Natural killer cell treated with Interleukin-12 subunit alpha and Interleukin-12 subunit beta and Interleukin-15 and Interleukin-18, amount 100 ng/mL, for 72 hours (primary cell): ENCODE measurements around the gene GRAMD2B. TPM values are rescaled to one million over a fixed set of nuclear protein-coding genes. Genes with fewer than 3 reads are reported as not detected.

Experiments used
- ATAC-seq, 2 donors: fragments of 150-1000 bp; cut with Tn5 transposase in 1 of 2; sonication (Bioruptor Pico), chemical (Tn5 transposase) in 1 of 2; 2 replicates each; pipeline ENCODE4 v1.10.0; 2021
- DNase-seq: peaks from one replicate; pipeline ENCODE4 v3.0.0; 2022; ENCODE audit warnings: low spot score
- H3K27ac Mint-ChIP-seq, 2 donors: 1 replicate in 1 of 2; 2 replicates in 1 of 2; pipeline ENCODE4 v1.8.0; 2022; ENCODE audit warnings: mixed read lengths in 2 of 2, mild to moderate bottlenecking in 1 of 2, moderate library complexity in 1 of 2
- H3K27me3 Mint-ChIP-seq, 2 donors: 1 replicate in 1 of 2; 2 replicates in 1 of 2; pipeline ENCODE4 v1.8.0; 2022; ENCODE audit warnings: mixed read lengths in 2 of 2
- H3K36me3 Mint-ChIP-seq: one replicate; pipeline ENCODE4 v1.8.0; 2022; ENCODE audit warnings: mixed read lengths
- H3K4me1 Mint-ChIP-seq, 2 donors: 1 replicate in 1 of 2; 2 replicates in 1 of 2; pipeline ENCODE4 v1.8.0; 2022; ENCODE audit warnings: low read depth in 2 of 2, mixed read lengths in 2 of 2, mild to moderate bottlenecking in 1 of 2
- H3K4me3 Mint-ChIP-seq: one replicate; pipeline ENCODE4 v1.8.0; 2022; ENCODE audit warnings: mixed read lengths
- H3K9me3 Mint-ChIP-seq: 2 replicates; pipeline ENCODE4 v1.8.0; 2022; ENCODE audit warnings: mixed read lengths
- total RNA-seq, 2 donors: library from RNA; stranded (reverse); gene quantifications; one replicate each; pipeline ENCODE4 v1.2.3, GENCODE V29; 2022

Gene GRAMD2B
- total RNA-seq, 2 donors from 2014 or later, result 8.2 to 10.6 TPM

- no peaks in the 10 kb centered on the region for H3K9me3 Mint-ChIP-seq
- H3K27me3 Mint-ChIP-seq, result no peaks in the 10 kb centered on the region
- no peaks in the 10 kb centered on the region for H3K36me3 Mint-ChIP-seq
- H3K4me3 Mint-ChIP-seq, result peak overlapping the region; percentile 44
- H3K4me1 Mint-ChIP-seq, result peaks cover 37 to 65% of the 10 kb centered on the region in 2 donors
- ATAC-seq, result peak; percentile 41 to 63
- peak overlapping the region; percentile 49 to 76 for H3K27ac Mint-ChIP-seq
- DNase-seq, result no peak
Observed at GRCh38 chr5:126446498-126447224, 23.5 kb downstream of the GRAMD2B start.

DNA sequence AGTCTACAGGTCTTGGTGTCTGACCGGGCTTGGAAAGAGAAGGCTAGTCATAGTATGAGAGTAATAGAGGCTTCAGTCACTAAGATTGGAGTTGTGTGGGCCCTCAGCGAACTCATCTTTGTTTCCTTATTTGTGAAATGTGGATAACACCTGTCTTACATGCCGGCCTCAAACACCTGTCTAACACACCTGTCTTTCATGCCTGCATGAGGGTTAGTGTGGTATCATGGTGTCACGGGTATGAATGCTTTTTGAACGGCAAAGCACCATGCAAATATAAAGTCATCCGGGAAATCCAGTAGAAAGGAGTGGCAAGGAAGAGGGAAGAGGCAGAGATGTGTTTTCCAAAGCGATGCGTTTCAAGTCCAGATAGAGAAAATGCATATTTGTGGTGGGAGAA is 25.5 kb downstream of the GRAMD2B start:
- peak overlapping the region; percentile 28 for H3K4me3 Mint-ChIP-seq
- DNase-seq (no peak), ATAC-seq (no peak)
- H3K9me3 Mint-ChIP-seq, result no peaks in the 10 kb centered on the region
- H3K27me3 Mint-ChIP-seq, result no peaks in the 10 kb centered on the region
- no peaks in the 10 kb centered on the region for H3K36me3 Mint-ChIP-seq
- peak overlapping the region; percentile 62 to 97 for H3K27ac Mint-ChIP-seq
- peaks cover 39 to 64% of the 10 kb centered on the region in 2 donors for H3K4me1 Mint-ChIP-seq

GRCh38 chr5:126449751-126450271 is 26.6 kb downstream of the GRAMD2B start:
- ATAC-seq, result peak; percentile 96 to 97
- H3K36me3 Mint-ChIP-seq, result peaks cover under 1% of the 10 kb centered on the region
- peak overlapping the region; percentile 93 for H3K4me3 Mint-ChIP-seq
- peak overlapping the region; percentile 97 to 99 for H3K27ac Mint-ChIP-seq
- DNase-seq, result no peak
- H3K27me3 Mint-ChIP-seq, result no peaks in the 10 kb centered on the region
- H3K4me1 Mint-ChIP-seq, result peaks cover 35 to 56% of the 10 kb centered on the region in 2 donors
- no peaks in the 10 kb centered on the region for H3K9me3 Mint-ChIP-seq

DNA sequence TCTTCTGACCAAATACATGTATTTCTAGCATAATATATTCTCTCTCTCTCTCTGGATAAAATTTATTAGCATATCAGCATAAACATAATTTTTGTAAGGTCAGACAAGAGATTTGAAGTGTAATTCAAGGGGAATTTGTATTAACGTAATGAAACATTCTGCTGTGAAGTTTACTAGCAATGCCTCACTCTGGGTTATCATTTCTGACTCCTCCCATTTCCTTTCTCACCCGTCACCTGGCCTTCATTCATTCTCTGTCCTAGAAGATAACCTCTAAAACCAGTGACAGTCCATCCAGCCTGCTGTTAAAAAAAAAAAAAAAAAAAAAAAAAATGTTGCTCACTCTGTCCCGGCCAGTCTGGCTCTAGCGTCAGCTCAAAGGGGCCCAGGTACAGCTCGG is 27.1 kb downstream of the GRAMD2B start:
- Mint-ChIP-seq H3K36me3 (peaks cover 6% of the 10 kb centered on the region), H3K4me1 (peaks cover 35 to 55% of the 10 kb centered on the region in 2 donors)

GRCh38 chr5:126450907-126451306 is 27.7 kb downstream of the GRAMD2B start:
- ATAC-seq (no peak), DNase-seq (no peak)
- H3K4me1 Mint-ChIP-seq, result peaks cover 35 to 50% of the 10 kb centered on the region in 2 donors
- no peaks in the 10 kb centered on the region for H3K27me3 Mint-ChIP-seq
- H3K4me3 Mint-ChIP-seq, result peak overlapping the region; percentile 93
- peak overlapping the region; percentile 97 to 99 for H3K27ac Mint-ChIP-seq
- H3K9me3 Mint-ChIP-seq, result no peaks in the 10 kb centered on the region
- peaks cover 6% of the 10 kb centered on the region for H3K36me3 Mint-ChIP-seq

More for the DNA sequence above, 27.1 kb downstream of the GRAMD2B start:
- Mint-ChIP-seq H3K4me3 (peak overlapping the region; percentile 93), H3K9me3 (no peaks in the 10 kb centered on the region), H3K27me3 (no peaks in the 10 kb centered on the region), H3K27ac (peak overlapping the region; percentile 97 to 99)
- ATAC-seq (peak; percentile 66 to 69), DNase-seq (no peak)

GRCh38 chr5:126452477-126452876 is 29.3 kb downstream of the GRAMD2B start:
- H3K27ac Mint-ChIP-seq, result no peak overlapping the region
- H3K27me3 Mint-ChIP-seq, result no peaks in the 10 kb centered on the region
- H3K4me3 Mint-ChIP-seq, result no peak overlapping the region
- H3K9me3 Mint-ChIP-seq, result no peaks in the 10 kb centered on the region
- DNase-seq, result no peak
- ATAC-seq, result no peak
- peaks cover 35 to 39% of the 10 kb centered on the region in 2 donors for H3K4me1 Mint-ChIP-seq
- peaks cover 6% of the 10 kb centered on the region for H3K36me3 Mint-ChIP-seq

DNA sequence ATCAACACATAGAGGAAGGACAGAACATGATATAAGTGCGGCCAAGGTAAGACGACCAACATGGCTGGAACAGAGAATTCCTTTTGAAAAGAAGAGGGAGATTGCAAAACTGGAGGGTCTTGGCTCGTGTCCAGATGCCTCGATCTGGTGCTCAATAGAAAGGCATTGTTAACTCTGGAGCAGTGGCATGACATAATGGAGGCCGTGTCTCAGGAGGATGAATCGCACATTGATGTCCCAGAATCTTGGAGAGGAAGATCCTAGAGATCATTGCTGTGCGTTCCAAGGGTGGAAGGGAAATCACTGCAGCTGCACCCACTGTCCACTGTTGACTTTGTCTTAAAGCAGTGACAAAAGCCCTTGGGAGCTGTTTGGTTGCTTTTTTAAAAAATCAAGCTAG is 30.9 kb downstream of the GRAMD2B start:
- DNase-seq, result no peak
- H3K4me3 Mint-ChIP-seq, result no peak overlapping the region
- ATAC-seq, result no peak
- no peaks in the 10 kb centered on the region for H3K9me3 Mint-ChIP-seq
- peaks cover 29 to 30% of the 10 kb centered on the region in 2 donors for H3K4me1 Mint-ChIP-seq
- no peak overlapping the region for H3K27ac Mint-ChIP-seq
- no peaks in the 10 kb centered on the region for H3K27me3 Mint-ChIP-seq
- peaks cover 6% of the 10 kb centered on the region for H3K36me3 Mint-ChIP-seq

DNA sequence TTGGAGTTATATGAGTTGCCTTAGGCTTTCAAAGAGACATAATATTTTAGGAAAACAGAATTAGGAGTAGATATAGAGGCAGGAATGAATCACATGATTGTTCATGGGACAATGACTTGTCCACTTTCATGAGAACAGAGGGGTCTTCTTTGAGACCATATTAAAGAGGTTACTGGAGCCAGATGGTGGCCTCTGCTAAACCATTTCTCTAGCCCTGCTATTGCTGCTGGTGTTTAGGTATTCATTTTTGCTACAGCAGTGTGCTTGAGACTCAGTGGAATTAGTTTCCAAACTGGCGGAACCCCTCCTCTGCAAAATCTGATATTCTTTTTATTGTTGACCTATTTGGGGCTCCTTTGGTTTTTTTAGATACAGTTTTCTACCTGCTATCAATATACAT is 31.3 kb downstream of the GRAMD2B start:
- Mint-ChIP-seq H3K4me1 (peaks cover 27 to 28% of the 10 kb centered on the region in 2 donors), H3K4me3 (no peak overlapping the region), H3K9me3 (no peaks in the 10 kb centered on the region), H3K27ac (no peak overlapping the region), H3K36me3 (peaks cover 6% of the 10 kb centered on the region), H3K27me3 (no peaks in the 10 kb centered on the region)
- DNase-seq, result no peak
- no peak for ATAC-seq

DNA sequence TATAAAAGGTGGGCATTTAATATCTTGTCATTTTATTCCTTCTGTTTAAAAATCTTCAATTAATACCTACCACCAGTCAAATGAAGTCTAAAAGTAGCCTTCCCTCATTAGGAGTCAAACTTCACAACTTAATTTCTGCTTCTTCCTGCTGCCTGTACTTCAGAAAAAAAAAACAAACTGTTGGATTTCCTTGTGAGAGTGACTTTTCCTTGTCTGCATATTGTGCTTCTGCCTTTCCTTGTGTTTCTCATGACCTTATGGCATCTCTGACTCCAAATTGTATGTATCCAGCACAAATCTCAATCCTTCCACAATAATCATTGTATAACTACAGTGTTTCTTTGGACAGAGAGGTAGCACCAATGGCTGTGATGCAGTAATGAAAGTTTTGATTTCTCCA is 32.1 kb downstream of the GRAMD2B start:
- ATAC-seq, result no peak
- no peaks in the 10 kb centered on the region for H3K9me3 Mint-ChIP-seq
- H3K36me3 Mint-ChIP-seq, result peaks cover 6% of the 10 kb centered on the region
- no peak overlapping the region for H3K27ac Mint-ChIP-seq
- H3K4me1 Mint-ChIP-seq, result peaks cover 20% of the 10 kb centered on the region in 2 donors
- no peaks in the 10 kb centered on the region for H3K27me3 Mint-ChIP-seq
- H3K4me3 Mint-ChIP-seq, result no peak overlapping the region
- no peak for DNase-seq

DNA sequence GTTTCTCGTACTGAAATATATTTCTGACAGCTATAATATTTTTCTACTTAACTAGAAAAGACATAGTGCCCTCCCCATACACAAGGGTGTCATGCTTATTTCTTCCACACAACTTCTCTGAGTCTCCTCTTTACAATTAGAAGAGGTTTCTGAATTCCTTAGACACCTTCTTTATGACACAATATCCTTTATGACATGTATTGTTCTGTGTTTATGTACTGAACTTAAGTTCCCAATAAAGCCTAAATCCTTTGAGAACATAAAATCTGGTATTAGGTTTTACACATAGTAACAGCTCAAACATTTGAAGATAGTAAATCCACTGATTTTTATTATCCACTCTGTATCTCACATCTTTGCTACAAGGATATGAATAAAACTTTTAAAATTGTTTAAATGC is 32.5 kb downstream of the GRAMD2B start:
- Mint-ChIP-seq H3K9me3 (no peaks in the 10 kb centered on the region), H3K27me3 (no peaks in the 10 kb centered on the region), H3K27ac (no peak overlapping the region), H3K4me3 (no peak overlapping the region), H3K36me3 (peaks cover 6% of the 10 kb centered on the region), H3K4me1 (peaks cover 15 to 16% of the 10 kb centered on the region in 2 donors)
- ATAC-seq, result no peak
- no peak for DNase-seq

DNA sequence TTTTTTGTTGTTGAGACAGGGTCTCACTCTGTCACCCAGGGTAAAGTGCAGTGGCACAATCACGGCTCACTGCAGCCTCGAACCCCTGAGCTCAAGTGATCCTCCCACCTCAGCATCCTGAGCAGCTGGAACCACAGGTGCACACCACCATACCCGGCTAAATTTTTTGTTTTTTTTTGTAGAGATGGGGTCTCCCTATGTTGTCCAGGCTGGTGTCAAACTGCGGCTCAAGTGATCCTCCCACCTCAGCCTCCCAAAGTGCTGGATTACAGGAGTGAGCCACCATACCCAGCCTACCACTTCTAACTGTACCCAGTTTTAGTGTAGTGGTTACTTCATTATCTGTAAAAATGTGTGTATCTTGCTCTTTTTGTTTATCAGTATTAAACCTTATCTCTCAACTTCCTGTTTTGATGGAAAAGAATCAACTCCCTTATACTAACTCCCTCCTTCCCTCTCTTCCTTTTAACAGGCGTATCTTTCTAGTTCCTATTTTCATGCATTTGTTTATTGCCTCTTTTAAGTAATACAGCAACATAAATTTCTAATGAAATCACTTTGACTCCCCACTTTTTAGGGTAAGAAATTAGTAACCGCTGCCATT is 33.1 kb downstream of the GRAMD2B start:
- peaks cover 12 to 18% of the 10 kb centered on the region in 2 donors for H3K4me1 Mint-ChIP-seq
- no peak for DNase-seq
- peaks cover 6% of the 10 kb centered on the region for H3K36me3 Mint-ChIP-seq
- no peak for ATAC-seq
- no peak overlapping the region for H3K4me3 Mint-ChIP-seq
- H3K27me3 Mint-ChIP-seq, result no peaks in the 10 kb centered on the region
- H3K27ac Mint-ChIP-seq, result peak overlapping the region in 1 of 2 donors; percentile 27
- no peaks in the 10 kb centered on the region for H3K9me3 Mint-ChIP-seq

- Mint-ChIP-seq H3K4me3 (no peak overlapping the region), H3K9me3 (no peaks in the 10 kb centered on the region), H3K36me3 (no peaks in the 10 kb centered on the region), H3K27me3 (no peaks in the 10 kb centered on the region), H3K27ac (no peak overlapping the region), H3K4me1 (peaks cover 0 to 6% of the 10 kb centered on the region in 2 donors)
- DNase-seq (no peak), ATAC-seq (no peak)
Observed at GRCh38 chr5:126460459-126460858, 37.2 kb downstream of the GRAMD2B start.

DNA sequence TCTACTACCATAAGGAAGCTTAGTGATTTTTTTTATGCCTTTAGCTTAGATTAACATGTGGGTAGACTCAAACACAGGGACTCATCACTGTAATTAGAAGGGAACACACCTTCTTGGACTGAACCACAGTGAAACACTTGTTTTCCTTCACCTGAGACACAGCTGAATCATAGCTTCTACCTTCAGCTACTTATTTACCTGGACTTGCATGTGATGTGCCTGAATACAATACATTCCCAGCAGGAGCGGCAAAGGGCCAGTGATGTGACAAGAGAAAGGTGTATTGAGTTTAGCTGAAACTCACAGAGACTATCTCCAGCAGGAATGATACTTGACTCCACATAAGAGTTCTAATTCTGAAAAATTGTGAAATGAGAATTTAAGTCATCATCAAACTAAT is 37.8 kb downstream of the GRAMD2B start:
- no peaks in the 10 kb centered on the region for H3K9me3 Mint-ChIP-seq
- H3K4me3 Mint-ChIP-seq, result no peak overlapping the region
- H3K4me1 Mint-ChIP-seq, result peaks cover 0 to 6% of the 10 kb centered on the region in 2 donors
- no peak overlapping the region for H3K27ac Mint-ChIP-seq
- DNase-seq, result no peak
- ATAC-seq, result no peak
- H3K36me3 Mint-ChIP-seq, result no peaks in the 10 kb centered on the region
- H3K27me3 Mint-ChIP-seq, result no peaks in the 10 kb centered on the region

DNA sequence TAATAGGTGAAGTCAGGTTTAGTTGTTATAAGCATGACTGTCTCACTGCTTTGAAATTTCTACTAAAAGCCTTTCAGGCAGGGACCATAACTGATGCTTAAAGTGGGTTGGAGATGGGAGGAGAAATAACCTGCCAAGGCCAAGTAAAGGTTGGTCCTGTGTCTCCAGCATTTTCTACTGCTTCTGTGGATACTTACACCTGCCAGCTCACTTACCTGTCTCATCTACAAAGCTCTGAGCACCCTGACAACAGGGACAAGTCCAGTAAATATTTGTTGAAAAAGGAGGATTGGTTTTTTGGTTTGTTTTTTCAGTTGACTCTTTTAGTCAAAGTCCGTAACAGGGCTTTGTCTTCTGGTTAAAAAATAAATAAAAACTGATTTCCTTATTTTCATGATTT is 38.6 kb downstream of the GRAMD2B start:
- no peak overlapping the region for H3K4me3 Mint-ChIP-seq
- no peak for DNase-seq
- peaks cover 0 to 6% of the 10 kb centered on the region in 2 donors for H3K4me1 Mint-ChIP-seq
- no peak for ATAC-seq
- no peaks in the 10 kb centered on the region for H3K27me3 Mint-ChIP-seq
- H3K36me3 Mint-ChIP-seq, result no peaks in the 10 kb centered on the region
- H3K27ac Mint-ChIP-seq, result no peak overlapping the region
- no peaks in the 10 kb centered on the region for H3K9me3 Mint-ChIP-seq
